ENCODE results near the gene IL10RB.

GRCh38 chr21:33300701-33301631 is 34.8 kb downstream of the IL10RB start:
- TF ChIP-seq POLR2A (IDR thresholded peaks at IDR 0.05) (no peak), CTCF (IDR thresholded peaks at IDR 0.05) (no peak)
